ENCODE data around the gene MNT.

MNT gene

DNA sequence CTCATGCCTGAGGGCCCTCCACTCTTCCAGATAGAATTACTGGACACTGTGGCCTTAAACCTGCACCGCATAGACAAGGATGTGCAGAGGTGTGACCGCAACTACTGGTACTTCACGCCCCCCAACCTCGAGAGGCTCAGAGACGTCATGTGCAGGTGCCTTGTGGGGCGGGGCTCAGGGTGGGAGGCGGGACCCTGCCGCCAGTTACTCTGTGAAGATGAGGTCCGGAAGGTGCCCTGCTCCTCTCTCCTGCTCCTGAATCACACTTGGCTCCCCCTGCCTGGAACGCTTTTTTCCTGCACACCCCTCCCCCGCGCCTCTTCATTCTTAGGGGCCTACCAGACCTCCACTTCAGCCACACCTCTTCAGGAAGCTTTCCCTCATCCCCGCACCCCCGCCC lies 24.8 kb downstream of the MNT start:
- H3K4me3 ChIP-seq (ENCODE audit: control insufficient read depth, low read depth, low read length): no peak overlapping the region
- no peak for DNase-seq (ENCODE audit: low read depth)
- TF ChIP-seq, protein P1, sequence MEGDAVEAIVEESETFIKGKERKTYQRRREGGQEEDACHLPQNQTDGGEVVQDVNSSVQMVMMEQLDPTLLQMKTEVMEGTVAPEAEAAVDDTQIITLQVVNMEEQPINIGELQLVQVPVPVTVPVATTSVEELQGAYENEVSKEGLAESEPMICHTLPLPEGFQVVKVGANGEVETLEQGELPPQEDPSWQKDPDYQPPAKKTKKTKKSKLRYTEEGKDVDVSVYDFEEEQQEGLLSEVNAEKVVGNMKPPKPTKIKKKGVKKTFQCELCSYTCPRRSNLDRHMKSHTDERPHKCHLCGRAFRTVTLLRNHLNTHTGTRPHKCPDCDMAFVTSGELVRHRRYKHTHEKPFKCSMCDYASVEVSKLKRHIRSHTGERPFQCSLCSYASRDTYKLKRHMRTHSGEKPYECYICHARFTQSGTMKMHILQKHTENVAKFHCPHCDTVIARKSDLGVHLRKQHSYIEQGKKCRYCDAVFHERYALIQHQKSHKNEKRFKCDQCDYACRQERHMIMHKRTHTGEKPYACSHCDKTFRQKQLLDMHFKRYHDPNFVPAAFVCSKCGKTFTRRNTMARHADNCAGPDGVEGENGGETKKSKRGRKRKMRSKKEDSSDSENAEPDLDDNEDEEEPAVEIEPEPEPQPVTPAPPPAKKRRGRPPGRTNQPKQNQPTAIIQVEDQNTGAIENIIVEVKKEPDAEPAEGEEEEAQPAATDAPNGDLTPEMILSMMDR (IDR thresholded peaks at IDR 0.05; ENCODE audit: control insufficient read depth, insufficient read depth, low read depth, low read length, missing control alignments): no peak

DNA sequence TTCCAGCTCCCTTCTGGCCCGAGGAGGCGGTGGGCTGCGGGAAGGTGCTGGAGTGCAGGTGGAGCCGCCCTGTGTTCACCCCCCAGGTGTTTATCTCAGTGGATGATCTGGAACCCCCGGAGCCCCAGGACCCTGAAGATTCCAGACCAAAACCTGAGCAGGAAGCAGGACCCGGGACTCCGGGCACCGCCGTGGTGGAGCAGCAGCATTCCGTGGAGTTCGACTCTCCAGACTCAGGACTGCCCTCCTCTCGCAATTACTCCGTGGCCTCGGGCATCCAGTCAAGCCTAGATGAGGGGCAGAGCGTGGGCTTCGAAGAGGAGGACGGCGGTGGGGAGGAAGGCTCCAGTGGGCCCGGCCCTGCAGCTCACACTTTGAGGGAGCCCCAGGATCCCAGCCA lies 25.5 kb downstream of the MNT start:
- TF ChIP-seq, protein P1 (IDR thresholded peaks at IDR 0.05; ENCODE audit: control insufficient read depth, insufficient read depth, low read depth, low read length, missing control alignments): no peak
- no peak for DNase-seq (ENCODE audit: low read depth)
- H3K4me3 ChIP-seq (ENCODE audit: control insufficient read depth, low read depth, low read length): no peak overlapping the region

DNA sequence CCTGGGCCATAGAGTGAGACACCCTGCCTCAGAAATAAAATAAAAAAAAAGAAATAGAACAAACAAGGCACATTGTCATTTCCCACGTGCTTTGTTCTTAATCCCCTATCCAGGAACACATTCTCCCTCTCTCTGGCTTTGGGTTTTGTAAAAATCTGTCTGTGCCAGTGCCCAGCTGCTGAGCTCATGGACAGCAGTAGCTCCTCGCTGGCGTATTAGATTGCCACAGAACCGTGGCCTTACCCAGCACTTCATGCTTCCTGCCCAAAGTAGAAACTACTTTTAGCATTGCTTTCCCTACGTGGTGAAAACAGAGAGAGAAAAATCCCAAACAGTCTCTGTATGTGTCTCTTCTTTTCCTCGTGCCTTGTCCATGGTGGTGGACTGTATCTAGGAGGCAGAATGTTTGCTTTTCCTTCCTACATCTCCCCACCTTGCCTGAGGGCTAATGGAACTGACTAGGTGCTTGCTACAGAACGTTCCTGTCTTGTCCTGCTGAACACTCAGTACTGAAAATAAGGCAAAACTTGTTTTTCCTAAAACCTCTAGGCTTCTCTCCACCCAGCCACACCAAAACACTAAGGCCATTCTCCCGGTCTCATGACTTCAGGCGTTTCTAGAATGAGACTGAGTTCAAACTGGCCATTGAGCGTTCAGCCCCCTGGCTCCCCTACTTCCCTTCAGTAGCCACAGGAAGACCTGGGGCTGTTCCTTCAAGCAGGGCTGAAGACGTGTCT lies 26.1 kb downstream of the MNT start:
- no peak for DNase-seq (ENCODE audit: low read depth)
- TF ChIP-seq, protein P1 (IDR thresholded peaks at IDR 0.05; ENCODE audit: control insufficient read depth, insufficient read depth, low read depth, low read length, missing control alignments): no peak
- no peak overlapping the region for H3K4me3 ChIP-seq (ENCODE audit: control insufficient read depth, low read depth, low read length)

DNA sequence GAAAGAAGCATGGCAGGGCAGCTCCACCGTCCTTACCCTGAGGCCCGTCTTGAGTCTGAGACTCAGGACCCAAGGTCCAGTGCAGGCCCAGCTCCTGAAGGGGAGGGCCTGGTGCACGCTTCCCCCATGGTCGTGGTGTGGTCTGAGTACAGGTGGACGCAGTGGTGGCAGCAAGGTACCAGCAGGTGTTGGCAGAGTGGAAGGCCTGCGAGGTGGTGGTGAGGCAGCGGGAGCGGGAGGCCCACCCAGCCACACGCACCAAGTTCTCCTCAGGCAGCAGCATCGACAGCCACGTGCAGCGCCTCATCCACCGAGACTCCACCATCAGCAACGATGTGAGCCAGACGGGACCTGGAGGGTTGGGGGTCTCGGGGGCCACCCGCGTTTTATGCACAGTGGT lies 27.7 kb downstream of the MNT start:
- TF ChIP-seq, protein P1 (IDR thresholded peaks at IDR 0.05; ENCODE audit: control insufficient read depth, insufficient read depth, low read depth, low read length, missing control alignments): no peak
- no peak for DNase-seq (ENCODE audit: low read depth)
- no peak overlapping the region for H3K4me3 ChIP-seq (ENCODE audit: control insufficient read depth, low read depth, low read length)

DNA sequence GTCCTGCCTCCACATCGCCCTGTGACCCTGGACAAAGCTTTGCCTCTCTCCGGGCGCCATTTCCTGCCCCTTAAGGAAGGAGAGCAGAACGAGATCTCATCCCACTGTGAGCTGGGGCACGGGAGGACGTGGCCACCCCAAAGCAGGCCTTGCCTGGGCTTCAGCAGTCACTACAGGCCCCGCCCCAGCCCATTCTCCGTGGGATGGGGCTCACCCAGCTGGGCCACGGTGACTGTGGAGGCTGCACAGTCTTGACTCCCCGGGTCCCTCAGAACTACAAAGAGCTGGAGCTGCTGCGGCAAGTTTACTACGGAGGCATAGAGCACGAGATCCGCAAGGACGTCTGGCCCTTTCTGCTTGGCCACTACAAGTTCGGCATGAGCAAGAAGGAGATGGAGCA lies 28.2 kb downstream of the MNT start:
- TF ChIP-seq, protein P1 (IDR thresholded peaks at IDR 0.05; ENCODE audit: control insufficient read depth, insufficient read depth, low read depth, low read length, missing control alignments): no peak
- no peak for DNase-seq (ENCODE audit: low read depth)
- no peak overlapping the region for H3K4me3 ChIP-seq (ENCODE audit: control insufficient read depth, low read depth, low read length)

DNA sequence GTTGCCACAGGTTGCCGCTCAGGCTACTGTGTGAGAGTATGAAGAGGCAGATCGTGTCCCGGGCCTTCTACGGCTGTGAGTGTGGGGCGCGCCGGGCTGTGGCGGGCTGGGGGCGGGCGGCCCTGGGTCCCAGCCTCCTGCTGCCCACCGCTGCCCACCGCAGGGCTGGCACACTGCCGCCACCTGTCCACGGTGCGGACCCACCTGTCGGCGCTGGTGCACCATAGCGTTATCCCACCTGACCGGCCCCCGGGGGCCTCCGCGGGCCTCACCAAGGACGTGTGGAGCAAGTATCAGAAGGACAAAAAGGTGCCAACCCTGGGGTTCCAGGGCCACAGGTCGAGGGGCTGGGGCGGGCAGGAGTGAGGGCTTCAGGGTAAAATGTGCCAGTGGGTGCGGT lies 28.7 kb downstream of the MNT start:
- H3K4me3 ChIP-seq (ENCODE audit: control insufficient read depth, low read depth, low read length): no peak overlapping the region
- TF ChIP-seq, protein P1 (IDR thresholded peaks at IDR 0.05; ENCODE audit: control insufficient read depth, insufficient read depth, low read depth, low read length, missing control alignments): no peak
- DNase-seq (ENCODE audit: low read depth): no peak
